Endothelial cell of hepatic sinusoid (primary cell): Measurements from ENCODE around the gene DHRS7B.

Experiments
- in situ Hi-C: cut with HindIII; loops from 2 replicates; pipeline ENCODE4 v1.10.0; 2017; ENCODE audit warnings: low sequenced_read_pairs

The DHRS7B gene

GRCh38 chr17:21231533-21231932, 104.8 kb downstream of the DHRS7B start:
- in situ Hi-C loops: loop anchor here (5.0 kb wide), 1 partner anchor 59 kb away; no protein-coding TSS in a partner anchor

- in situ Hi-C loops: loop anchor here (5.0 kb wide), 1 partner anchor 60 kb away; no protein-coding TSS in a partner anchor
These were observed 105.4 kb downstream of the DHRS7B start for GRCh38 chr17:21232033-21232749.

- in situ Hi-C loops: loop anchor here (5.0 kb wide), 1 partner anchor 61 kb away; no protein-coding TSS in a partner anchor
These were observed 107.0 kb downstream of the DHRS7B start for GRCh38 chr17:21233581-21234347.

GRCh38 chr17:21235921-21236320, 109.2 kb downstream of the DHRS7B start:
- in situ Hi-C loops: no loop called here

GRCh38 chr17:21239680-21240368, 113.1 kb downstream of the DHRS7B start:
- in situ Hi-C loops: no loop called here

GRCh38 chr17:21240369-21241055, 113.7 kb downstream of the DHRS7B start:
- in situ Hi-C loops: no loop called here
